IMR-90 (cell line): ENCODE data around the gene ALDH1B1.

Experiments used
- BHLHE40 ChIP-seq: fragments of 150-350 bp; IDR thresholded peaks from 2 replicates; pipeline ENCODE4 v1.6.1; 2016; ENCODE audit warnings: mild to moderate bottlenecking, low read depth, low read length
- MAZ ChIP-seq: IDR thresholded peaks from 2 replicates; pipeline ENCODE4 v1.6.1; 2012; ENCODE audit warnings: low read depth, mild to moderate bottlenecking, low read length, improper control_type of control experiment, moderate library complexity, borderline replicate concordance
- POLR2A ChIP-seq: IDR thresholded peaks from 2 replicates; pipeline ENCODE4 v1.6.1; 2012; ENCODE audit warnings: mild to moderate bottlenecking, low read depth, low read length
- TF ChIP-seq, protein P1 (sequence below): conservative IDR thresholded peaks from 2 replicates; pipeline ENCODE4 v1.5.1; 2012; ENCODE audit warnings: mild to moderate bottlenecking, low read depth, low read length, improper control_type of control experiment
- TF ChIP-seq, protein P2 (sequence below): fragments of 150-350 bp; IDR thresholded peaks from 2 replicates; pipeline ENCODE4 v1.6.1; 2017; ENCODE audit warnings: mild to moderate bottlenecking, antibody characterized with exemption, low read length, low read depth

DNA sequence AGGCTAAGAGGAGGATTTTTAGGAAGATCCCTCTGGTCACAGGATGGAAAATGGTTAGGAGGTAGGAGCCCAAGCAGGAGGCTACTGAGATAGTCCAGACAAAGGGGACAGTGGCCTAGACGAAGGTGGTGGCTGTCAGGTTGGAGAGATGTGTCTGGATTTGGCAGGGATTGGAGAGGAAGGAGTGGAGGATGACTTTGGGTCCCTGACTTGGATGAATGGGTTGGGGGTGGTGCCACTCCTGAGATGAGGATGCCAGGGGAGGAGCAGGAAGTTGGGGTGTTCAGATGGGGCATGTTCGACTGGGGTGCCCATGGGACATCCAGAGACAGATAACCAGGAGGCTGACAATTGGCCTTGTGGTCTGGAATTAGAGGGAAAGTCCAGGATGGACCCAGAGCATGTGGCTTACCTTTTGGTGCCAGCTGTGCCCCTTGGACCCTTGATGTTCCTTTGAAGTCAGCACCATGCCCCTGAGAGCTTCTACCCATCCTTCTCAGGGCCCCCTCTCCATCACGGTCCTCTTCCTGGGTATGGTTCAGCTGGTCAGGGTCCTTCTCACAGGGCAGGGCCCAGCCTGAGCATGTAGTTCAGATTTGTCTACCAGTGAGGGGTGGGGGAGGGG, 46.9 kb downstream of the ALDH1B1 start:
- TF ChIP-seq, protein P1, sequence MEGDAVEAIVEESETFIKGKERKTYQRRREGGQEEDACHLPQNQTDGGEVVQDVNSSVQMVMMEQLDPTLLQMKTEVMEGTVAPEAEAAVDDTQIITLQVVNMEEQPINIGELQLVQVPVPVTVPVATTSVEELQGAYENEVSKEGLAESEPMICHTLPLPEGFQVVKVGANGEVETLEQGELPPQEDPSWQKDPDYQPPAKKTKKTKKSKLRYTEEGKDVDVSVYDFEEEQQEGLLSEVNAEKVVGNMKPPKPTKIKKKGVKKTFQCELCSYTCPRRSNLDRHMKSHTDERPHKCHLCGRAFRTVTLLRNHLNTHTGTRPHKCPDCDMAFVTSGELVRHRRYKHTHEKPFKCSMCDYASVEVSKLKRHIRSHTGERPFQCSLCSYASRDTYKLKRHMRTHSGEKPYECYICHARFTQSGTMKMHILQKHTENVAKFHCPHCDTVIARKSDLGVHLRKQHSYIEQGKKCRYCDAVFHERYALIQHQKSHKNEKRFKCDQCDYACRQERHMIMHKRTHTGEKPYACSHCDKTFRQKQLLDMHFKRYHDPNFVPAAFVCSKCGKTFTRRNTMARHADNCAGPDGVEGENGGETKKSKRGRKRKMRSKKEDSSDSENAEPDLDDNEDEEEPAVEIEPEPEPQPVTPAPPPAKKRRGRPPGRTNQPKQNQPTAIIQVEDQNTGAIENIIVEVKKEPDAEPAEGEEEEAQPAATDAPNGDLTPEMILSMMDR = no peak
- TF ChIP-seq POLR2A = no peak
- no peak for TF ChIP-seq MAZ
- TF ChIP-seq, protein P2, sequence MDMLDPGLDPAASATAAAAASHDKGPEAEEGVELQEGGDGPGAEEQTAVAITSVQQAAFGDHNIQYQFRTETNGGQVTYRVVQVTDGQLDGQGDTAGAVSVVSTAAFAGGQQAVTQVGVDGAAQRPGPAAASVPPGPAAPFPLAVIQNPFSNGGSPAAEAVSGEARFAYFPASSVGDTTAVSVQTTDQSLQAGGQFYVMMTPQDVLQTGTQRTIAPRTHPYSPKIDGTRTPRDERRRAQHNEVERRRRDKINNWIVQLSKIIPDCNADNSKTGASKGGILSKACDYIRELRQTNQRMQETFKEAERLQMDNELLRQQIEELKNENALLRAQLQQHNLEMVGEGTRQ = no peak
- TF ChIP-seq BHLHE40 = no peak
